Endothelial cell (in vitro differentiated cells): ENCODE results near the gene GPR153. TPM values are rescaled to one million over a fixed set of nuclear protein-coding genes. Genes with fewer than 3 reads are reported as not detected.

Experiments used
- DNase-seq: peaks from one replicate; pipeline ENCODE4 v3.0.0; 2021; ENCODE audit warnings: low spot score
- H3K27ac Mint-ChIP-seq: one replicate; pipeline ENCODE4 v1.8.0; 2021; ENCODE audit warnings: mixed read lengths, inconsistent platforms; ENCODE audit not compliant: unreplicated experiment
- H3K27me3 Mint-ChIP-seq: one replicate; pipeline ENCODE4 v1.8.0; 2021; ENCODE audit warnings: mild to moderate bottlenecking, moderate library complexity, mixed read lengths, inconsistent platforms; ENCODE audit not compliant: unreplicated experiment
- H3K36me3 Mint-ChIP-seq: one replicate; pipeline ENCODE4 v1.8.0; 2021; ENCODE audit warnings: mild to moderate bottlenecking, low read depth, mixed read lengths, inconsistent platforms; ENCODE audit not compliant: unreplicated experiment
- H3K4me1 Mint-ChIP-seq: one replicate; pipeline ENCODE4 v1.8.0; 2021; ENCODE audit warnings: mild to moderate bottlenecking, mixed read lengths, inconsistent platforms; ENCODE audit not compliant: unreplicated experiment
- H3K4me3 Mint-ChIP-seq: one replicate; pipeline ENCODE4 v1.8.0; 2021; ENCODE audit warnings: mild to moderate bottlenecking, mixed read lengths, inconsistent platforms; ENCODE audit not compliant: unreplicated experiment
- H3K9me3 Mint-ChIP-seq: one replicate; pipeline ENCODE4 v1.8.0; 2021; ENCODE audit warnings: mixed read lengths, inconsistent platforms; ENCODE audit not compliant: unreplicated experiment
- CTCF ChIP-seq: fragments of 200-600 bp; sonication (generic); IDR thresholded peaks from one replicate; pipeline ENCODE4 v1.5.0; 2021; ENCODE audit warnings: antibody characterized with exemption; ENCODE audit not compliant: unreplicated experiment
- total RNA-seq: library from RNA; stranded (reverse); fragmentation: NEBNext Ultra II Directional; extraction: Animal tissue kit (Norgen Biotek cat#: 25700); gene quantifications from one replicate; pipeline ENCODE4 v1.2.1, GENCODE V29; 2021; ENCODE audit not compliant: unreplicated experiment

The GPR153 gene
- total RNA-seq, 1 donor from 2014 or later: 3.0 TPM

GRCh38 chr1:6234502-6235295 is 26.2 kb downstream of the GPR153 start:
- no peaks in the 10 kb centered on the region for H3K9me3 Mint-ChIP-seq
- peak overlapping the region; percentile 88 for H3K4me3 Mint-ChIP-seq
- DNase-seq: no peak
- peaks cover 10% of the 10 kb centered on the region for H3K36me3 Mint-ChIP-seq
- TF ChIP-seq CTCF: no peak
- no peak overlapping the region for H3K27ac Mint-ChIP-seq
- peaks cover 6% of the 10 kb centered on the region for H3K27me3 Mint-ChIP-seq
- H3K4me1 Mint-ChIP-seq: peaks cover 11% of the 10 kb centered on the region

- H3K27ac Mint-ChIP-seq: no peak overlapping the region
- no peak for DNase-seq
- H3K4me1 Mint-ChIP-seq: peaks cover 4% of the 10 kb centered on the region
- peak overlapping the region; percentile 60 for H3K4me3 Mint-ChIP-seq
- H3K27me3 Mint-ChIP-seq: peaks cover 3% of the 10 kb centered on the region
- peaks cover 10% of the 10 kb centered on the region for H3K36me3 Mint-ChIP-seq
- H3K9me3 Mint-ChIP-seq: no peaks in the 10 kb centered on the region
- no peak for TF ChIP-seq CTCF
Measured at GRCh38 chr1:6233376-6233775, 27.5 kb downstream of the GPR153 start.

- no peak for DNase-seq
- no peaks in the 10 kb centered on the region for H3K9me3 Mint-ChIP-seq
- peaks cover 2% of the 10 kb centered on the region for H3K27me3 Mint-ChIP-seq
- no peak for TF ChIP-seq CTCF
- H3K4me3 Mint-ChIP-seq: no peak overlapping the region
- no peak overlapping the region for H3K27ac Mint-ChIP-seq
- no peaks in the 10 kb centered on the region for H3K4me1 Mint-ChIP-seq
- peaks cover 35% of the 10 kb centered on the region for H3K36me3 Mint-ChIP-seq
Measured at GRCh38 chr1:6225651-6226050, 35.2 kb downstream of the GPR153 start.

GRCh38 chr1:6224718-6225117 is 36.2 kb downstream of the GPR153 start:
- H3K27me3 Mint-ChIP-seq: peaks cover 2% of the 10 kb centered on the region
- no peak overlapping the region for H3K4me3 Mint-ChIP-seq
- peaks cover 35% of the 10 kb centered on the region for H3K36me3 Mint-ChIP-seq
- H3K9me3 Mint-ChIP-seq: no peaks in the 10 kb centered on the region
- DNase-seq: no peak
- H3K27ac Mint-ChIP-seq: no peak overlapping the region
- no peak for TF ChIP-seq CTCF
- H3K4me1 Mint-ChIP-seq: no peaks in the 10 kb centered on the region

GRCh38 chr1:6223617-6224016 is 37.3 kb downstream of the GPR153 start:
- no peak for DNase-seq
- H3K4me3 Mint-ChIP-seq: no peak overlapping the region
- peaks cover 2% of the 10 kb centered on the region for H3K27me3 Mint-ChIP-seq
- H3K4me1 Mint-ChIP-seq: peaks cover 2% of the 10 kb centered on the region
- TF ChIP-seq CTCF: no peak
- no peak overlapping the region for H3K27ac Mint-ChIP-seq
- H3K36me3 Mint-ChIP-seq: peaks cover 35% of the 10 kb centered on the region
- H3K9me3 Mint-ChIP-seq: no peaks in the 10 kb centered on the region
